GM23248 (cell line): Measurements from ENCODE around the gene TOR1AIP2. TPM values are rescaled to one million over a fixed set of nuclear protein-coding genes. Genes with fewer than 3 reads are reported as not detected.

ENCODE experiments used
- DNase-seq: peaks from one replicate; pipeline ENCODE4 v3.0.0-alpha.2; 2015
- H2AFZ ChIP-seq: fragments of 200-600 bp; sonication (generic); 2 replicates; pipeline ENCODE4 v1.6.1; 2016; ENCODE audit warnings: antibody characterized with exemption
- H3F3A ChIP-seq: fragments of 200-600 bp; sonication (generic); 2 replicates; pipeline ENCODE4 v1.6.1; 2016; ENCODE audit warnings: mild to moderate bottlenecking, antibody characterized with exemption, mixed run types; ENCODE audit not compliant: insufficient read depth
- H3K27ac ChIP-seq: fragments of 200-600 bp; sonication (generic); 2 replicates; pipeline ENCODE4 v1.5.1; 2016; ENCODE audit warnings: mild to moderate bottlenecking
- H3K27me3 ChIP-seq: fragments of 200-600 bp; sonication (generic); replicated peaks from 2 replicates; pipeline ENCODE4 v1.6.1; 2016; ENCODE audit warnings: mild to moderate bottlenecking; ENCODE audit not compliant: insufficient read depth
- H3K36me3 ChIP-seq: fragments of 200-600 bp; sonication (generic); 2 replicates; pipeline ENCODE4 v1.6.1; 2016; ENCODE audit warnings: low read depth, mild to moderate bottlenecking
- H3K4me1 ChIP-seq: fragments of 200-600 bp; sonication (generic); 2 replicates; pipeline ENCODE4 v1.6.1; 2016; ENCODE audit warnings: mild to moderate bottlenecking; ENCODE audit not compliant: insufficient read depth
- H3K4me2 ChIP-seq: fragments of 200-600 bp; sonication (generic); one replicate; pipeline ENCODE4 v1.6.1; 2016; ENCODE audit warnings: mild to moderate bottlenecking; ENCODE audit not compliant: unreplicated experiment
- H3K4me3 ChIP-seq: fragments of 200-600 bp; sonication (generic); 2 replicates; pipeline ENCODE4 v1.5.1; 2016; ENCODE audit warnings: mild to moderate bottlenecking
- H3K79me2 ChIP-seq: fragments of 200-600 bp; sonication (generic); 2 replicates; pipeline ENCODE4 v1.6.1; 2016; ENCODE audit warnings: mild to moderate bottlenecking; ENCODE audit not compliant: insufficient read depth
- H3K9ac ChIP-seq: fragments of 200-600 bp; sonication (generic); 2 replicates; pipeline ENCODE4 v1.6.1; 2016; ENCODE audit warnings: mild to moderate bottlenecking
- H3K9me2 ChIP-seq: fragments of 200-600 bp; sonication (generic); 2 replicates; pipeline ENCODE4 v1.6.1; 2016; ENCODE audit warnings: mixed run types, mild to moderate bottlenecking, moderate library complexity; ENCODE audit not compliant: insufficient read depth
- H3K9me3 ChIP-seq: fragments of 200-600 bp; sonication (generic); one replicate; pipeline ENCODE4 v1.6.1; 2017; ENCODE audit warnings: low read depth
- H4K20me1 ChIP-seq: fragments of 200-600 bp; sonication (generic); 2 replicates; pipeline ENCODE4 v1.6.0; 2016; ENCODE audit not compliant: insufficient read depth
- EZH2 ChIP-seq: fragments of 200-600 bp; sonication (generic); IDR thresholded peaks from 2 replicates; pipeline ENCODE4 v1.6.1; 2018; ENCODE audit warnings: antibody characterized with exemption, mild to moderate bottlenecking; ENCODE audit not compliant: insufficient read depth, poor library complexity, severe bottlenecking
- EZH2phosphoT487 ChIP-seq: fragments of 200-600 bp; sonication (generic); IDR thresholded peaks from 2 replicates; pipeline ENCODE4 v1.6.1; 2018; ENCODE audit warnings: antibody characterized with exemption, moderate library complexity, mild to moderate bottlenecking, low read depth; ENCODE audit not compliant: insufficient read depth
- WGBS, 2 experiments: methylation state at CpG; one replicate each; pipeline ENCODE4 v1.1.6; 2015 to 2017; ENCODE audit warnings: low lambda C conversion rate in 2 of 2, low coverage in 1 of 2; ENCODE audit errors: missing lambda C conversion rate in 2 of 2; 5-methylcytosine and 5-hydroxymethylcytosine counted together
- in situ Hi-C: fragments of 300-500 bp; cut with MboI; formaldehyde crosslinking; loops from 2 replicates; pipeline ENCODE4 v1.15.0; 2020
- polyA plus RNA-seq: library from polyadenylated mRNA; unstranded; fragments of >200 nt; fragmentation: Nextera tagmentation; extraction: Ambion mirVana; gene quantifications from 2 replicates; pipeline ENCODE4 v1.2.1, GENCODE V29; 2016
- total RNA-seq: library from RNA; depleted of rRNA; stranded (reverse); fragments of >200 nt; shearing (Covaris generic); gene quantifications from 2 replicates; pipeline ENCODE4 v1.2.3, GENCODE V29; 2014

The TOR1AIP2 gene
- total and polyA plus RNA-seq, 2 experiments from 2014 or later, result 37.2 to 97.1 TPM

DNA sequence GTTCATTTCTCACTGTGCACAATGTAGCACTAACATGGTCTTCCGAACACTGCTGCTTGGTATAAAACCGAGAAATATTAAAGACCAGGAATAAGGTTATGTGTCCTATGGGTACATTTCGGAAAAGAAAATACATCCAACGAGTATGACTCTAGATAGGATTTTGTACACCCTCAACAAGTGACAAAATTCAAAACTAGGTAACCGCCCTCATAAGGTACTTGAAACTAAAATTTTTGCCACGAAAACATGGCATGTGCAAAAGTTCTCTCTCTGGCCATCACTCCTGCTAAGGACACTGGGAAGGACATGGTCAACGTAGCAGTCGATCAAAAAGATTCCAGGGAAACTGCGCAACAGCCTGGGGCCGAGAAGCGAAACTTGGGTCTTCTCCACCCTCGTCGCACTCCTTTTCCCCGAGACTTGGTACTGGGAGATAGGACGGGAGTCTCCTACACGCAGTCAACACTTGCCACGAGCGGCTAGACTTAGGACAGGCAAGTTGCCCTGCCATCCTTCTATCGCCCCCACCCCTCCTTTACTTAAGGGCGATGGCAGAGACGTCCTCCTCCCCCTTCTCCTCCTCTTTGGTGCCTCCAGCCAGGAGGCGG, 4.1 kb upstream of the TOR1AIP2 start:
- peak overlapping the region; percentile 81 for H2AFZ ChIP-seq
- H3K4me1 ChIP-seq, result peaks cover 18% of the 10 kb centered on the region
- peaks cover 71% of the 10 kb centered on the region for H3K79me2 ChIP-seq
- peaks cover 12% of the 10 kb centered on the region for H3F3A ChIP-seq
- peak overlapping the region; percentile 99 for H3K27ac ChIP-seq
- DNase-seq, result peak; percentile 96
- no peaks in the 10 kb centered on the region for H3K27me3 ChIP-seq
- H3K4me2 ChIP-seq, result peak overlapping the region; percentile 99
- WGBS, 2 experiments, result 2 to 4% methylated on average over 21 to 22 of the region's 22 CpGs
- in situ Hi-C loops, result loop anchor here (25.0 kb wide), 1 partner anchor 281 kb away; the partner anchor contains the start of gene QSOX1
- H3K4me3 ChIP-seq, result peak overlapping the region; percentile 90
- H3K36me3 ChIP-seq, result peaks cover 20% of the 10 kb centered on the region; the same call in 1 of the 2 replicates
- H4K20me1 ChIP-seq, result 0 out of 2 replicates have a peak, but pooled peaks cover under 1% of the 10 kb centered on the region
- no peaks in the 10 kb centered on the region for H3K9me3 ChIP-seq
- H3K9me2 ChIP-seq, result no peaks in the 10 kb centered on the region
- H3K9ac ChIP-seq, result peak overlapping the region; percentile 98
- no peak for TF ChIP-seq EZH2phosphoT487
- no peak for TF ChIP-seq EZH2

- H3K9me2 ChIP-seq, result no peaks in the 10 kb centered on the region
- peaks cover 71% of the 10 kb centered on the region for H3K79me2 ChIP-seq
- peaks cover 13% of the 10 kb centered on the region; the same call in 1 of the 2 replicates for H3K36me3 ChIP-seq
- H3K4me3 ChIP-seq, result no peak overlapping the region
- H3K27ac ChIP-seq, result no peak overlapping the region
- no peaks in the 10 kb centered on the region for H3K27me3 ChIP-seq
- no peak overlapping the region for H3K9ac ChIP-seq
- peaks cover 35% of the 10 kb centered on the region for H3K4me1 ChIP-seq
- no peak overlapping the region for H3K4me2 ChIP-seq
- H2AFZ ChIP-seq, result no peak overlapping the region
- H3K9me3 ChIP-seq, result no peaks in the 10 kb centered on the region
- in situ Hi-C loops, result loop anchor here (25.0 kb wide), 1 partner anchor 283 kb away; the partner anchor contains the start of gene QSOX1
- TF ChIP-seq EZH2phosphoT487, result no peak
- TF ChIP-seq EZH2, result no peak
- no peak for DNase-seq
- WGBS, 2 experiments, result 94 to 100% methylated on average over 2 of the region's 2 CpGs
- peaks cover 4% of the 10 kb centered on the region; the same call in 1 of the 2 replicates for H4K20me1 ChIP-seq
- H3F3A ChIP-seq, result peaks cover 16% of the 10 kb centered on the region
These were observed 2.2 kb upstream of the TOR1AIP2 start for GRCh38 chr1:179879797-179880196.

DNA sequence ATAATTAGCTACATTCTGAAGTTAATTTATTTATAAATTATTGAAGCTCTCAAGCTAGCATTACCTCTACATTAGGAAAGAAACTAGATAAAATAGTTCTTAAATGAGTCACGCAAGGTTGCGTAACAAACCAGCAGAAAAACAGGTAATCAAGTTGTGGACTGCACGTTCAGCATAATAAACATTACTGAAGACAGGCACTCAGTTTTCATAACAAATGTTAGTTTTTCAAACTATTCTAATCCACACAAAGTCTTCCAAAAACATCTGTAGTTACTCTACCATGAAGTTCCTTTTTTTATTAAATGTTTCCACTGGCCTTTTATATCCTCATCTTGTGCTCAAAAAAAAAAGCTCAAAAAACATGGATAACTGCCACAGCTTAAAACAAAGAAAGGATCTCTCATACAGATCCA, 1.3 kb downstream of the TOR1AIP2 start:
- Histone ChIP-seq H3F3A (peaks cover 21% of the 10 kb centered on the region), H3K9ac (peak overlapping the region; percentile 82), H3K9me2 (no peaks in the 10 kb centered on the region), H2AFZ (no peak overlapping the region), H3K27me3 (no peaks in the 10 kb centered on the region), H3K27ac (peak overlapping the region; percentile 51; the same call in 1 of the 2 replicates), H4K20me1 (peaks cover 4% of the 10 kb centered on the region; the same call in 1 of the 2 replicates), H3K9me3 (no peaks in the 10 kb centered on the region), H3K79me2 (peaks cover 88% of the 10 kb centered on the region), H3K4me1 (peaks cover 29% of the 10 kb centered on the region), H3K4me2 (peak overlapping the region; percentile 93), H3K4me3 (peak overlapping the region; percentile 97), H3K36me3 (peaks cover 31% of the 10 kb centered on the region)
- TF ChIP-seq EZH2phosphoT487, result no peak
- no peak for TF ChIP-seq EZH2
- WGBS, 2 experiments, result 63 to 66% methylated on average over 3 of the region's 3 CpGs
- in situ Hi-C loops, result loop anchor here (25.0 kb wide), 1 partner anchor 286 kb away; the partner anchor contains the start of gene QSOX1
- peak; percentile 33 for DNase-seq

DNA sequence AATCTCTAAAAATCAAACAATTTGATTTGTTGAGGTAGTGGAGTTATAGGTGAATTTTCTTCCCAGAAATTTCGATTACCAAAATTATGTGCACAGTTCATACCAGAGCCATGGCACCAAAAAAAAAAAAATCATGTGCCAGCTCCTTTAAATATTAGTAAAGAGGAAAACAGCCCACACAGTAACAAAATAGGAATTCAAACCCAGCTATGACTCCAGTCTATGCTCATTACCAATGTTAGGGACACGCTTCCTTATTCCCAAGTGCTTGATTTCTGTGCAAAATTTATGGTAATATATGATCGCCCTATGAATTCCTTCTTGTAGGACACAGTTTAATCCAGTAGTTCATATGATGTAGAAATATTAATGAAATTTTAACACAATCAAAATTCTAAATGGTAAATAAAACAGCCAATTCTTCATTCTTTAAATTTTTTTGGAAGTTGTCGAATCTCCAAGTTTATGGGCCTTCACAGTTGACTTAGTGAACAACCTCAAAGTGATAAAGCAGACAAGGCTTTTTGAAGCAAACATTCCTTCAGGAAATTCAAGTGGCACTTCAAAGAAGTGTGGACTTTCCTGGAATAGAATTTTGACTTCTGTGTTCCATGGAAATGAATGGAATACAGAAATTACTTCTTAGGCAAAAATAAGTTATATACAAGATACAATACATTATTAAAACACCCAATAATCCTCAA, 1.9 kb downstream of the TOR1AIP2 start:
- Histone ChIP-seq H3K9ac (peak overlapping the region; percentile 82; the same call in 1 of the 2 replicates), H3K27me3 (no peaks in the 10 kb centered on the region), H3K4me3 (peak overlapping the region; percentile 97), H3K79me2 (peaks cover 93% of the 10 kb centered on the region), H3K36me3 (peaks cover 32% of the 10 kb centered on the region), H4K20me1 (peaks cover 4% of the 10 kb centered on the region; the same call in 1 of the 2 replicates), H3K9me2 (no peaks in the 10 kb centered on the region), H3K4me2 (peak overlapping the region; percentile 93), H3K9me3 (no peaks in the 10 kb centered on the region), H2AFZ (no peak overlapping the region), H3K27ac (no peak overlapping the region), H3F3A (peaks cover 24% of the 10 kb centered on the region; the same call in 1 of the 2 replicates), H3K4me1 (peaks cover 26% of the 10 kb centered on the region)
- 93 to 94% methylated on average over 4 of the region's 4 CpGs for whole genome bisulfite sequencing, 2 experiments
- no peak for DNase-seq
- TF ChIP-seq EZH2, result no peak
- no peak for TF ChIP-seq EZH2phosphoT487
- in situ Hi-C loops, result loop anchor here (25.0 kb wide), 1 partner anchor 287 kb away; the partner anchor contains the start of gene QSOX1
